HepG2 (cell line): ENCODE measurements around the gene PADI2. TPM values are rescaled to one million over a fixed set of nuclear protein-coding genes. Genes with fewer than 3 reads are reported as not detected.

Experiments
- ATAC-seq: fragments of 200-7000 bp; cut with Tn5 transposase; 3 replicates; pipeline ENCODE4 v1.9.1; 2020; ENCODE audit warnings: mild to moderate bottlenecking, moderate library complexity
- BruUV-seq: library from RNA; stranded (reverse); fragments of 400-500 nt; replicated peaks from 2 replicates; lab custom pipeline; 2021; lab: Mats Ljungman, UMichigan
- CTCF ChIA-PET: fragments of 300-600 bp; formaldehyde crosslinking; extraction: SDS; loops from one replicate; lab custom pipeline; 2021; ENCODE audit warnings: low total read pairs, inconsistent platforms, low intra/inter-chr PET ratio; lab: Yijun Ruan, JAX
- POLR2A ChIA-PET: fragments of 350-600 bp; sonication (Branson Sonifier 250); formaldehyde crosslinking; loops from one replicate; lab custom pipeline; 2020; ENCODE audit warnings: antibody characterized with exemption, inconsistent platforms; lab: Yijun Ruan, JAX
- DNase-seq: peaks from one replicate; pipeline ENCODE4 v3.0.0-alpha.2; 2015; ENCODE audit warnings: low spot score
- FAIRE-seq: peaks from 3 replicates; lab custom pipeline; 2011; peaks lifted over from hg19 to GRCh38; lab: Jason Lieb, UNC
- H2AFZ ChIP-seq: one replicate; pipeline ENCODE4 v1.6.1; 2011; ENCODE audit warnings: low read length, inconsistent platforms
- H3K27ac ChIP-seq: fragments of 300-600 bp; 3 replicates; pipeline ENCODE4 v1.8.0; 2011; ENCODE audit warnings: mixed run types, mild to moderate bottlenecking, mixed read lengths, low read length, inconsistent platforms; ENCODE audit not compliant: insufficient read depth; ENCODE audit errors: extremely low read length
- H3K27me3 ChIP-seq, 2 experiments: fragments of 200-600 bp in 1 of 2; 2 replicates in 1 of 2; 3 replicates in 1 of 2; pipeline versions ENCODE4 v1.6.0 to v1.8.0; 2011; ENCODE audit warnings: low read length in 2 of 2, mild to moderate bottlenecking in 2 of 2, moderate library complexity in 2 of 2, inconsistent platforms in 1 of 2; ENCODE audit not compliant: insufficient read depth in 2 of 2, control insufficient read depth in 1 of 2
- H3K36me3 ChIP-seq, 2 experiments: fragments of 200-600 bp in 1 of 2; replicated peaks in 1 of 2; 2 replicates in 1 of 2; 3 replicates in 1 of 2; pipeline versions ENCODE4 v1.5.1 to v1.8.0; 2011; ENCODE audit warnings: low read length in 2 of 2, inconsistent platforms in 1 of 2; ENCODE audit not compliant: insufficient read depth in 2 of 2, control insufficient read depth in 1 of 2
- H3K4me1 ChIP-seq: 2 replicates; pipeline ENCODE4 v1.5.1; 2012; ENCODE audit warnings: low read length, inconsistent platforms; ENCODE audit not compliant: insufficient read depth
- H3K4me2 ChIP-seq: 2 replicates; pipeline ENCODE4 v1.6.0; 2011; ENCODE audit warnings: low read depth, low read length, inconsistent platforms
- H3K4me3 ChIP-seq, 3 experiments: fragments of 200-600 bp in 1 of 3; sonication (generic), shearing (Covaris generic) in 1 of 3; replicated peaks in 1 of 3; 2 replicates each; pipeline ENCODE4 v1.5.1; 2011 to 2016; ENCODE audit warnings: low read length in 3 of 3, inconsistent platforms in 2 of 3, low read depth in 2 of 3, mild to moderate bottlenecking in 2 of 3, control low read depth in 1 of 3, mixed read lengths in 1 of 3; ENCODE audit not compliant: insufficient read depth in 1 of 3
- H3K79me2 ChIP-seq: one replicate; pipeline ENCODE4 v1.6.1; 2011; ENCODE audit warnings: low read length, inconsistent platforms; ENCODE audit not compliant: insufficient read depth
- H3K9ac ChIP-seq: 2 replicates; pipeline ENCODE4 v1.6.0; 2011; ENCODE audit warnings: mild to moderate bottlenecking, low read depth, low read length, inconsistent platforms; ENCODE audit not compliant: insufficient read depth
- H3K9me3 ChIP-seq: 2 replicates; pipeline ENCODE4 v1.5.1; 2012; ENCODE audit warnings: mild to moderate bottlenecking, low read length
- H4K20me1 ChIP-seq: 2 replicates; pipeline ENCODE4 v1.6.0; 2011; ENCODE audit warnings: inconsistent platforms, mild to moderate bottlenecking, low read length, moderate library complexity; ENCODE audit not compliant: insufficient read depth
- ARNTL ChIP-seq: sonication (generic); formaldehyde crosslinking; IDR thresholded peaks from 2 replicates; pipeline ENCODE4 v1.4.0; 2020; ENCODE audit warnings: mild to moderate bottlenecking, missing genetic modification reagents
- CC2D1A ChIP-seq: sonication (generic); formaldehyde crosslinking; IDR thresholded peaks from 2 replicates; pipeline ENCODE4 v1.8.1; 2023; ENCODE audit warnings: mild to moderate bottlenecking, missing genetic modification reagents
- CREB1 ChIP-seq, 2 experiments: fragments of 450-650 bp in 1 of 2; IDR thresholded peaks; 2 replicates each; pipeline ENCODE4 v1.6.1; 2016 to 2017; ENCODE audit warnings: control low read depth in 1 of 2, mild to moderate bottlenecking in 1 of 2, missing compliant biosample characterization in 1 of 2, missing genetic modification characterization in 1 of 2
- GTF3A ChIP-seq: sonication (generic); formaldehyde crosslinking; conservative IDR thresholded peaks from 2 replicates; pipeline ENCODE4 v1.4.0; 2020; ENCODE audit warnings: mild to moderate bottlenecking, missing genetic modification reagents
- JUND ChIP-seq: sonication (generic); formaldehyde crosslinking; IDR thresholded peaks from 2 replicates; pipeline ENCODE4 v1.8.0; 2022; ENCODE audit warnings: mild to moderate bottlenecking, missing genetic modification reagents
- KDM1A ChIP-seq: IDR thresholded peaks from 2 replicates; pipeline ENCODE4 v1.6.1; 2016; ENCODE audit warnings: missing compliant biosample characterization
- MYNN ChIP-seq: sonication (generic); formaldehyde crosslinking; IDR thresholded peaks from 2 replicates; pipeline ENCODE4 v1.4.0; 2020; ENCODE audit warnings: mild to moderate bottlenecking, low read depth, missing genetic modification reagents
- REXO4 ChIP-seq: sonication (generic); formaldehyde crosslinking; IDR thresholded peaks from 2 replicates; pipeline ENCODE4 v1.8.0; 2022; ENCODE audit warnings: missing genetic modification reagents, mild to moderate bottlenecking, borderline replicate concordance
- SAP130 ChIP-seq: IDR thresholded peaks from 2 replicates; pipeline ENCODE4 v1.6.1; 2016; ENCODE audit warnings: low read depth
- SPEN ChIP-seq: sonication (generic); formaldehyde crosslinking; IDR thresholded peaks from 2 replicates; pipeline ENCODE4 v1.5.1; 2020; ENCODE audit warnings: low read depth, mild to moderate bottlenecking, missing genetic modification reagents
- ZKSCAN8 ChIP-seq: IDR thresholded peaks from 2 replicates; pipeline ENCODE4 v1.6.1; 2016; ENCODE audit warnings: borderline replicate concordance, missing genetic modification reagents, missing compliant biosample characterization
- ZNF556 ChIP-seq: sonication (generic); formaldehyde crosslinking; IDR thresholded peaks from 2 replicates; pipeline ENCODE4 v1.4.0; 2020; ENCODE audit warnings: mild to moderate bottlenecking, missing genetic modification reagents, borderline replicate concordance
- WGBS: methylation state at CpG from one replicate; pipeline ENCODE4 v1.1.6; 2017; ENCODE audit warnings: low lambda C conversion rate; 5-methylcytosine and 5-hydroxymethylcytosine counted together
- in situ Hi-C: cut with HindIII; loops from 2 replicates; pipeline ENCODE4 v1.10.0; 2017; ENCODE audit warnings: low pct_unique_long_range_greater_than_20kb; ENCODE audit not compliant: extremely low pct_ligation_motif_present
- intact Hi-C: fragments of 100-400 bp; cut with micrococcal nuclease; formaldehyde crosslinking; loops from one replicate; pipeline ENCODE4 v1.10.0; 2022; ENCODE audit not compliant: unreplicated experiment
- polyA plus RNA-seq, 8 experiments: library from polyadenylated mRNA; depleted of rRNA in 3 of 8; stranded (reverse) in 7 of 8; unstranded in 1 of 8; fragments of >200 nt; fragmentation: Illumina TruSeq in 4 of 8; extraction: Trizol in 4 of 8; gene quantifications; 2 replicates each; pipeline versions ENCODE4 v1.2.1 to v1.2.3, GENCODE V29; 2011 to 2016; ENCODE audit warnings: low read depth in 4 of 8, missing spikeins in 1 of 8, mixed read lengths in 1 of 8; ENCODE audit not compliant: insufficient read depth in 1 of 8
- total RNA-seq, 5 experiments: library from RNA; depleted of rRNA; stranded (reverse); fragments of >200 nt; fragmentation: Illumina TruSeq; extraction: Trizol; gene quantifications; 2 replicates each; pipeline ENCODE4 v1.2.3, GENCODE V29; 2016; ENCODE audit warnings: low read depth in 1 of 5
- TF ChIP-seq, protein P1 (sequence below): sonication (generic); formaldehyde crosslinking; IDR thresholded peaks from 2 replicates; pipeline ENCODE4 v1.4.0; 2020; ENCODE audit warnings: missing genetic modification reagents, borderline replicate concordance
- TF ChIP-seq, protein P2 (sequence below): IDR thresholded peaks from 2 replicates; pipeline ENCODE4 v1.4.0; 2020; ENCODE audit warnings: mild to moderate bottlenecking, missing genetic modification reagents

Gene PADI2
- total and polyA plus RNA-seq, 2 of the 13 experiments (the other 11 are each of a cell fraction or from before 2014, with no cell fraction given) = not detected

DNA sequence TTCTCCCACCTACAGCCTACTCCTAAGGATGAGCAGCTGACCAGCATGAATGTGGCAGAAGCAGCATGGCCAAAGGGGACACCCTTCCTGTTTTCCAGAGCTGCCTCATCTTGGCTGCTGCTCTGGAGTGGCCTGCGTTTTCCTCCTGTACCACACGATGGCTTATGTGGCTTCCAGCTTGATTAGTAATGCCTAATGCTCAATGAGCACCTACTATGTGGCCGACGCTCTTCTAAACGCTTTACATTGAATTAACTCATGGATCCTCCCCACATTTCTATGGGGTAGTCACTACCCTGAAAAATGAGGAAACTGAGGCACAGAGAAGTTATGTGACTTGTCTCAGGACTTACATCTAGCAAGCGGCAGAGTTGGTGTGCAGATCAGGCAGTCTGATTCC lies 47.5 kb downstream of the PADI2 start:
- FAIRE-seq (no peak), DNase-seq (no peak), ATAC-seq (no peak)
- Histone ChIP-seq H3K4me1 (no peaks in the 10 kb centered on the region), H2AFZ (no peak overlapping the region), H3K4me3 (no peak overlapping the region), H3K9me3 (no peaks in the 10 kb centered on the region), H3K9ac (no peak overlapping the region), H3K36me3 (no peaks in the 10 kb centered on the region), H3K27ac (no peak overlapping the region), H3K79me2 (no peaks in the 10 kb centered on the region), H4K20me1 (no peaks in the 10 kb centered on the region), H3K4me2 (no peak overlapping the region), H3K27me3 (no peaks in the 10 kb centered on the region; a peak in 1 of 5 replicates)
- TF ChIP-seq, protein P1, sequence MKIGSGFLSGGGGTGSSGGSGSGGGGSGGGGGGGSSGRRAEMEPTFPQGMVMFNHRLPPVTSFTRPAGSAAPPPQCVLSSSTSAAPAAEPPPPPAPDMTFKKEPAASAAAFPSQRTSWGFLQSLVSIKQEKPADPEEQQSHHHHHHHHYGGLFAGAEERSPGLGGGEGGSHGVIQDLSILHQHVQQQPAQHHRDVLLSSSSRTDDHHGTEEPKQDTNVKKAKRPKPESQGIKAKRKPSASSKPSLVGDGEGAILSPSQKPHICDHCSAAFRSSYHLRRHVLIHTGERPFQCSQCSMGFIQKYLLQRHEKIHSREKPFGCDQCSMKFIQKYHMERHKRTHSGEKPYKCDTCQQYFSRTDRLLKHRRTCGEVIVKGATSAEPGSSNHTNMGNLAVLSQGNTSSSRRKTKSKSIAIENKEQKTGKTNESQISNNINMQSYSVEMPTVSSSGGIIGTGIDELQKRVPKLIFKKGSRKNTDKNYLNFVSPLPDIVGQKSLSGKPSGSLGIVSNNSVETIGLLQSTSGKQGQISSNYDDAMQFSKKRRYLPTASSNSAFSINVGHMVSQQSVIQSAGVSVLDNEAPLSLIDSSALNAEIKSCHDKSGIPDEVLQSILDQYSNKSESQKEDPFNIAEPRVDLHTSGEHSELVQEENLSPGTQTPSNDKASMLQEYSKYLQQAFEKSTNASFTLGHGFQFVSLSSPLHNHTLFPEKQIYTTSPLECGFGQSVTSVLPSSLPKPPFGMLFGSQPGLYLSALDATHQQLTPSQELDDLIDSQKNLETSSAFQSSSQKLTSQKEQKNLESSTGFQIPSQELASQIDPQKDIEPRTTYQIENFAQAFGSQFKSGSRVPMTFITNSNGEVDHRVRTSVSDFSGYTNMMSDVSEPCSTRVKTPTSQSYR (CRISPR knock-in tag) = no peak
- TF ChIP-seq SAP130 = no peak
- CTCF ChIA-PET = no interaction called here
- 37% methylated on average over 5 of the region's 6 CpGs for WGBS
- intact Hi-C loops (no loop called here), in situ Hi-C loops (no loop called here)
- POLR2A ChIA-PET = no interaction called here
- no TSS peak for BruUV-seq

DNA sequence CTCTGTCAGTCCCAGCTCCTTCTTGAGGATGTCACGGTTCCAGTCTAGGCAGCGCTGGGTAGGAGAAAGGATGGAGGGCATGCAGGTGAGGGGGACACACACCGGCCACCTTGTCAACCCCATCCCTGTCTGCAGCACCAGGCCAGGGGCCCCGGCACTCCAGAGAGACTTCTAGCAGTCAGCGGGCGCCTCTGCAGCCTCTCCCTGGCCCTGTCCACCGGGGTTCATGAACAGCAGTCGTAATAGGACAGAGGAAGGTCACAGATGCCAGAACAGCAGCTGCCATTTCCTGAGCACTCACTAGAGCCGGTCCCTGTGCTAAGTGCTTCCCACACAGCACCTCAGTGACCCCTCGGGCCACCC lies 49.1 kb downstream of the PADI2 start:
- Histone ChIP-seq H3K4me1 (no peaks in the 10 kb centered on the region), H3K36me3 (no peaks in the 10 kb centered on the region), H3K79me2 (no peaks in the 10 kb centered on the region), H3K9ac (no peak overlapping the region), H3K27ac (no peak overlapping the region), H4K20me1 (no peaks in the 10 kb centered on the region), H3K9me3 (no peaks in the 10 kb centered on the region), H3K4me3 (no peak overlapping the region), H2AFZ (no peak overlapping the region), H3K27me3 (no peaks in the 10 kb centered on the region; a peak in 2 of 5 replicates), H3K4me2 (no peak overlapping the region)
- intact Hi-C loops (no loop called here), in situ Hi-C loops (no loop called here)
- DNase-seq = no peak
- FAIRE-seq = no peak
- BruUV-seq = no TSS peak
- ATAC-seq = no peak
- CTCF ChIA-PET = no interaction called here
- WGBS = 27% methylated on average over 4 of the region's 10 CpGs
- POLR2A ChIA-PET = no interaction called here
- no peak for TF ChIP-seq ARNTL (CRISPR knock-in tag)
- no peak for TF ChIP-seq KDM1A (CRISPR knock-in tag)
- TF ChIP-seq CREB1 (IDR thresholded peaks at IDR 0.05) = no peak
- TF ChIP-seq CREB1 (CRISPR knock-in tag; IDR thresholded peaks at IDR 0.05) = no peak
- TF ChIP-seq, protein P2, sequence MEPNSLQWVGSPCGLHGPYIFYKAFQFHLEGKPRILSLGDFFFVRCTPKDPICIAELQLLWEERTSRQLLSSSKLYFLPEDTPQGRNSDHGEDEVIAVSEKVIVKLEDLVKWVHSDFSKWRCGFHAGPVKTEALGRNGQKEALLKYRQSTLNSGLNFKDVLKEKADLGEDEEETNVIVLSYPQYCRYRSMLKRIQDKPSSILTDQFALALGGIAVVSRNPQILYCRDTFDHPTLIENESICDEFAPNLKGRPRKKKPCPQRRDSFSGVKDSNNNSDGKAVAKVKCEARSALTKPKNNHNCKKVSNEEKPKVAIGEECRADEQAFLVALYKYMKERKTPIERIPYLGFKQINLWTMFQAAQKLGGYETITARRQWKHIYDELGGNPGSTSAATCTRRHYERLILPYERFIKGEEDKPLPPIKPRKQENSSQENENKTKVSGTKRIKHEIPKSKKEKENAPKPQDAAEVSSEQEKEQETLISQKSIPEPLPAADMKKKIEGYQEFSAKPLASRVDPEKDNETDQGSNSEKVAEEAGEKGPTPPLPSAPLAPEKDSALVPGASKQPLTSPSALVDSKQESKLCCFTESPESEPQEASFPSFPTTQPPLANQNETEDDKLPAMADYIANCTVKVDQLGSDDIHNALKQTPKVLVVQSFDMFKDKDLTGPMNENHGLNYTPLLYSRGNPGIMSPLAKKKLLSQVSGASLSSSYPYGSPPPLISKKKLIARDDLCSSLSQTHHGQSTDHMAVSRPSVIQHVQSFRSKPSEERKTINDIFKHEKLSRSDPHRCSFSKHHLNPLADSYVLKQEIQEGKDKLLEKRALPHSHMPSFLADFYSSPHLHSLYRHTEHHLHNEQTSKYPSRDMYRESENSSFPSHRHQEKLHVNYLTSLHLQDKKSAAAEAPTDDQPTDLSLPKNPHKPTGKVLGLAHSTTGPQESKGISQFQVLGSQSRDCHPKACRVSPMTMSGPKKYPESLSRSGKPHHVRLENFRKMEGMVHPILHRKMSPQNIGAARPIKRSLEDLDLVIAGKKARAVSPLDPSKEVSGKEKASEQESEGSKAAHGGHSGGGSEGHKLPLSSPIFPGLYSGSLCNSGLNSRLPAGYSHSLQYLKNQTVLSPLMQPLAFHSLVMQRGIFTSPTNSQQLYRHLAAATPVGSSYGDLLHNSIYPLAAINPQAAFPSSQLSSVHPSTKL = no peak
- no peak for TF ChIP-seq ZKSCAN8 (CRISPR knock-in tag)
- TF ChIP-seq CC2D1A (CRISPR knock-in tag) = no peak
- TF ChIP-seq MYNN = no peak
- no peak for TF ChIP-seq JUND
- no peak for TF ChIP-seq ZNF556 (CRISPR knock-in tag)
- no peak for TF ChIP-seq SPEN (CRISPR knock-in tag)
- no peak for TF ChIP-seq REXO4
- no peak for TF ChIP-seq GTF3A (CRISPR knock-in tag)
